ENCODE measurements around the gene SLC13A2. TPM values are rescaled to one million over a fixed set of nuclear protein-coding genes. Genes with fewer than 3 reads are reported as not detected.
"Not testable (repeated sequence)": the region's sequence is repeated elsewhere in the genome, so short reads cannot be mapped to it uniquely, and the experiment has no call there.

Gene SLC13A2
- total RNA-seq, 1 experiment from 2014 or later, result not detected

DNA sequence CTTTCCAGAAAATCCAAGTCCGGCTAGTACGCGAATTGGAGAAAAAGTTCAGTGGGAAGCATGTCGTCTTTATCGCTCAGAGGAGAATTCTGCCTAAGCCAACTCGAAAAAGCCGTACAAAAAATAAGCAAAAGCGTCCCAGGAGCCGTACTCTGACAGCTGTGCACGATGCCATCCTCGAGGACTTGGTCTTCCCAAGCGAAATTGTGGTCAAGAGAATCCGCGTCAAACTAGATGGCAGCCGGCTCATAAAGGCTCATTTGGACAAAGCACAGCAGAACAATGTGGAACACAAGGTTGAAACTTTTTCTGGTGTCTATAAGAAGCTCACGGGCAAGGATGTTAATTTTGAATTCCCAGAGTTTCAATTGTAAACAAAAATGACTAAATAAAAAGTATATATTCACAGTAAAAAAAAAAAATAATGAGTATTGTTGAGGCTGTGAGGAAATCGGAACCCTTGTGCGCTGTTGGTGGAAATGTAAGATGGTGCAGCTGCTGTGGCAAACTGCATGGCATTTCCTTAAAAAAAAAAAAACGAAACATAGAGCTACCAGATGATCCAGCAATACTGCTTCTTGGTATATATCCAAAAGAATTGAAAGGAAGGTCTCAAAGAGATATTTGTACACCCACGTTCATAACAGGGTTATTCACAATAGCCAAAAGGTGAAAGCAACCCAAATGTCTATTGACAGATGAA lies 5.3 kb upstream of the SLC13A2 start:
- in situ Hi-C loops (cut with HindIII; ENCODE audit: low pct_unique_long_range_greater_than_20kb, low sequenced_read_pairs); DNase-seq (ENCODE audit: low read depth): not testable (repeated sequence)

- DNase-seq (ENCODE audit: low read depth), result no peak
- in situ Hi-C loops (cut with HindIII; ENCODE audit: low pct_unique_long_range_greater_than_20kb, low sequenced_read_pairs), result no loop called here
These were observed 4.7 kb upstream of the SLC13A2 start for GRCh38 chr17:28468781-28469180.

GRCh38 chr17:28469376-28469775 lies 4.1 kb upstream of the SLC13A2 start:
- no peak for DNase-seq (ENCODE audit: low read depth)
- in situ Hi-C loops (cut with HindIII; ENCODE audit: low pct_unique_long_range_greater_than_20kb, low sequenced_read_pairs), result no loop called here

- in situ Hi-C loops (cut with HindIII; ENCODE audit: low pct_unique_long_range_greater_than_20kb, low sequenced_read_pairs), result no loop called here
- DNase-seq (ENCODE audit: low read depth), result no peak
These were observed 3.1 kb upstream of the SLC13A2 start for GRCh38 chr17:28470266-28470913.

DNA sequence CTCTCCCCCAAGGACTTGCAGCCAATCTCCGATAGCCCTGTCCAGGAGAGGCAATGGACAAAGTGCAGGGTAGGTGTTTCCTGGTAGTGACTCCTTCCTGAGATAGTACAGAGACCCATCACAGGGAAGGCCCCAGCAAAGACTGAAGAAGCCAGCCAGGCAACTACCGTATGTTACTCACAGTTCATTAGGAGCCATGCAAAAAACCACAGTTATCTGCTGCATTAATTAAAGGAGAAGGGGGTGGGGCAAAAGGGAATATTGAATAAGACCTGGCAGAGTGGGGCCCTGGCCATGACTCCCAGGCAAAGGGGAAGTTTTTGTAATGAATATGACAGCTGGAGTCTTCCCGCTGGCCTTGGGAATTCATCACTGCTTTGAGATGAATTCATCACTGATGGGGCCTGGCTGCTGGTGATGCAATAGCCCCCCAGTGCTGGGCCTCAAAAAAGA lies 2.5 kb upstream of the SLC13A2 start:
- DNase-seq (ENCODE audit: low read depth), result no peak
- in situ Hi-C loops (cut with HindIII; ENCODE audit: low pct_unique_long_range_greater_than_20kb, low sequenced_read_pairs), result no loop called here

DNA sequence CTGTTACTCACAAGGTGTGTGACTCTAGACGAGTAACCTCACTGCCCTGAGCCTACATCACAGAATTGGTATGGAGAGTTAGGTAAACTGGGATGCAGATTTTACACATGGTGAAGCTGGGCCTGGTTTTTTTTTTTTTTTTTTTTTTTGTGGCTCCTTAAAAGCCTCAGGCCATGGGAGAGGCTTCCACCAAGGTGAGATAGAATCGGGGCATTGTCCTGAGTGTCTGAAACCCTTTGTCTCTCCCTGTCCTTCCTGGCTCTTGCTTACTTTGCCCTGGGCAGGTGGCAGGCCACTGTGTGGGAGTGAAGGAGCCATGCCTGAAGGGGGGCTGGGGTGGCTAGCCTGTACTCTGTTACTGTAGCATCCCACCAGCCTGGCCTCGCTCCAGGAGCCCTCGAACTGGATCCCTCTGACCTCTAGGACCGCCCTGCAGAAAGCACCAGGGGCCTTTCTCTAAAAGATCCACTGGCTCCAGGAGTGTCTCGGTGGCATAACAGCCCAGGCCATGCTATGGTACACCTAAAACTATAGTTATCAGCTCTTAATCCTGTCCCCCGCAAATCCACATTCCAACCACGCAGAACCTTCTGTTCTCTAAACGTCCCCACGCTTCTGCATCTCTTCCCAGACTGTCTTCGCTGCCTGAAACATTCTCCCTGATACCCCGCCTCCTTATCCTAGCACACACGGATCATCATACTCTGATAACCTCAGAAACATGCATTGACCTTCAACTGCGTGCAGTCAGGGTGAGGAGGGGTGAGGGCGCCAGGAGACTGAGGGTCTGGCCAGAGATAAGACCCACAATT lies 1.7 kb upstream of the SLC13A2 start:
- in situ Hi-C loops (cut with HindIII; ENCODE audit: low pct_unique_long_range_greater_than_20kb, low sequenced_read_pairs), result no loop called here
- DNase-seq (ENCODE audit: low read depth), result no peak

GRCh38 chr17:28472871-28473497 lies 460 bp upstream of the SLC13A2 start:
- in situ Hi-C loops (cut with HindIII; ENCODE audit: low pct_unique_long_range_greater_than_20kb, low sequenced_read_pairs), result no loop called here
- no peak for DNase-seq (ENCODE audit: low read depth)

- no peak for DNase-seq (ENCODE audit: low read depth)
- in situ Hi-C loops (cut with HindIII; ENCODE audit: low pct_unique_long_range_greater_than_20kb, low sequenced_read_pairs), result no loop called here
These were observed 677 bp downstream of the SLC13A2 start for GRCh38 chr17:28474111-28474531.

DNA sequence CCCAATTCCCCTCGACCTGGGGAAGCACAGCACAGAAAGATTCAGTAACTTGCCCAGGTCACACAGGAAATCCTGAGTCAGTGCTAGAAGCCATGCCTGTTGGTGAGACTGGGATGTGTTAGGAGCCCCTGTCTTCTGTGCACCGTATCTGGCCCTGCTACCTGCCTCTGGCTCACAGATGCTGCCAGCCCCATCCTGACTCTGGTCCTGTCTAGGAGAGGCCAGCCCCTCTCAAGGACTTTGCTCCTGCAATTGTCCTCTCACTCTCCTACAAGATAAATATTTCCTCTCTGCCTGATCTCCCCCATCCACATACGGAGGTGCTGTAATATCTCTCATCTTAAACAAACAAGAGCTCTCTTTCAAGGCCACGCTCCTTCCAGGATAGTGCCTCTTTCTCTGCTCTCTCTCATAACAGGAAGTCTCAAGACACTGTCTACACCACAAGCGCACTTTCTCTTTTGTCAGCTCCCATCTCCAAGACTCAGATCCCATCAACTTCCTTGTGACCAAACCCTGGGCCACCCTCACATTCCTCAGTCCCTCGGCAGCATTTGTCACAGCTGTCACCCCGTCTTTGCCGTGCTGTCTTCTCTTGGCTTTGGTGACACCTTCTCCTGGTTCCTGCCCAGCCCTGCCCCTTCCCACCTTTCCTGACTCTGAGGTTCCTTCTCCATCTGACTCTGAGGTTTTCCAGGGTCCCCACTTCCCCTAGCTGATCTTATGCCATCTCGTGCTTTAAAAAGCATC lies 1.9 kb downstream of the SLC13A2 start:
- no peak for DNase-seq (ENCODE audit: low read depth)
- in situ Hi-C loops (cut with HindIII; ENCODE audit: low pct_unique_long_range_greater_than_20kb, low sequenced_read_pairs), result no loop called here

GRCh38 chr17:28476076-28476865 lies 2.8 kb downstream of the SLC13A2 start:
- in situ Hi-C loops (cut with HindIII; ENCODE audit: low pct_unique_long_range_greater_than_20kb, low sequenced_read_pairs), result no loop called here

GRCh38 chr17:28477928-28478327 lies 4.5 kb downstream of the SLC13A2 start:
- no peak for DNase-seq (ENCODE audit: low read depth)
- in situ Hi-C loops (cut with HindIII; ENCODE audit: low pct_unique_long_range_greater_than_20kb, low sequenced_read_pairs), result no loop called here

More at GRCh38 chr17:28476076-28476865, 2.8 kb downstream of the SLC13A2 start:
- no peak for DNase-seq (ENCODE audit: low read depth)

DNA sequence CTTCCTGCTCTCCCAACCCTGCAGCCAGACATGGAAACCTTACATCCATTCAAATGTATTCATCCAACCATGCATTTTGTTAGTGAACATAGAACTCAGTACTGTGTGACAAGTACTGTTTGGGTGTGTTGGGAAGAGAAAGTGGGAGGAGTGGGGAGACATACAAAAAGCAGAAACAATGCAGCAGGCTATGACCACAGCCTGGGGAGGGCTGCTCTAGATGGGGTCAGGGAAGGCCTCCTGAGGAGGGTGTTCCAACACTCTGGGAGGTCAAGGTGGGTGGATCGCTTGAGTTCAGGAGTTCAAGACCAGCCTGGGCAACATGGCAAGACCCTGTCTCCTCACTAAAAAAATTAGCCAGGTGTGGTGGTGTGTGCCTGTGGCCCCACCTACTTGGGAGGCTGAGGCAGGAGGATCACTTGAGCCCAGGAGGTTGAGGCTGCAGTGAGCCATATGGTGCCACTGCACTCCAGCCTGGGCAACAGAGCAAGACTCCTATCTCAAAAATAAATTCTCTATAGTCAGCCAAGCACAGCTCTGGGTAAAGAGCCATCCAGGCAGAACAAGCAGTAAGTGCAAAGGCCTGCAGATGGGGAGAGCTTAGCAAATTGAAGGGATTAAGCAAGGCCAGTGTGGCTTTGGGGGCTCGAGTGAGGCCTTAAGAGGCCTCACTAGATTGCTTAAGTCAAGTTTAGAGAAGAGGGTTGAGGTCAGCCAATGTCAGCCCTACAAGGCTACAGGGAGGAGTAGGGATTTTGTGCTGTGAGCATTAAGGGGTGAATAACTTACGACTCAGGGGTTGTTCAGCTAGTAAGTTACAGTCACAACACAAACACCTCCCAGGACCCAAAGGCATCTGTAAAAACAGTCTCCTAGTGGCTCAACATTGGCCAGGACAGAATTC lies 5.5 kb downstream of the SLC13A2 start:
- in situ Hi-C loops (cut with HindIII; ENCODE audit: low pct_unique_long_range_greater_than_20kb, low sequenced_read_pairs), result no loop called here
- DNase-seq (ENCODE audit: low read depth), result no peak

GRCh38 chr17:28480278-28480677 lies 6.8 kb downstream of the SLC13A2 start:
- in situ Hi-C loops (cut with HindIII; ENCODE audit: low pct_unique_long_range_greater_than_20kb, low sequenced_read_pairs), result no loop called here
- DNase-seq (ENCODE audit: low read depth), result no peak

GRCh38 chr17:28480799-28481571 lies 7.5 kb downstream of the SLC13A2 start:
- DNase-seq (ENCODE audit: low read depth), result no peak
- in situ Hi-C loops (cut with HindIII; ENCODE audit: low pct_unique_long_range_greater_than_20kb, low sequenced_read_pairs), result no loop called here

DNA sequence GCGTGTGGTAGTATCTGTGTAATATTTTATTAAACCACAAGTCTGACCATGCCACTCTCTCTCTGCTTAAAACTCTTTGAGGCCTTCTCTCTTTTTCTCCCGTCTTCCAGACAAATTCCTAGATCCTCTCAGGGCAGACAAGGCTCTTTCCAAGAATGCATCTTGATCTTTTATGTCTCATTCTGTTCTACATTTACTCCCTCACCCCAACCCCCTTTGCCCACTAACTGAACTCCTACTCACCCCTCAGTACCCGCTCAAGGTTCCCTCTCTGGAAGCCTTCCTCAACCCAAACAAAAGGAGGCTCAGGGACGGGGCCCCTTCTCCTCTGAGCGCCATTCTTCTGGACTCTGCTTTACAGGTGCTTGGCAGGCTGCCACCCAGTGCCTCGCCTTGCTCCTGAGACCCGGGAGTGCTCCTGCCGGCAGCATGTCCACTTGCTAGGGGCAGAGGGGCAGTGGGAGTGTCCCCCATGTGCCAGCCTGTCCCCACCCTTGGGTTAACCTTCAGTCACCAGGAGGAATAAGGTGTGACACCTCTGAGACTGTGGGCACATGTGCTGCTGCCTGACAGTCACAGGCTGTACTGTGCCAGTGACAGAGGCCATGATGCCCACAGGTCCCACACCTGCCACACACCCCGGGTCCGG lies 9.2 kb downstream of the SLC13A2 start:
- in situ Hi-C loops (cut with HindIII; ENCODE audit: low pct_unique_long_range_greater_than_20kb, low sequenced_read_pairs), result no loop called here
- DNase-seq (ENCODE audit: low read depth), result no peak

All from Caki2 (cell line).